HG03571 (cell line): ENCODE results near the gene GNAQ.
"Not testable (repeated sequence)": the region's sequence is repeated elsewhere in the genome, so short reads cannot be mapped to it uniquely, and the experiment has no call there.

Source experiments
- ATAC-seq: cut with Tn5 transposase; IDR thresholded peaks from one replicate; pipeline ENCODE4 v1.9.1; 2021; ENCODE audit not compliant: unreplicated experiment

The GNAQ gene

GRCh38 chr9:77798140-77798539 is 233.5 kb downstream of the GNAQ start:
- ATAC-seq, result no peak

GRCh38 chr9:77794985-77795384 is 236.6 kb downstream of the GNAQ start:
- ATAC-seq, result no peak

- no peak for ATAC-seq
Observed at GRCh38 chr9:77793849-77794248, 237.8 kb downstream of the GNAQ start.

- ATAC-seq, result no peak
Observed at GRCh38 chr9:77789891-77790290, 241.7 kb downstream of the GNAQ start.

- no peak for ATAC-seq
Observed at GRCh38 chr9:77785341-77785740, 246.3 kb downstream of the GNAQ start.

GRCh38 chr9:77783518-77783917 is 248.1 kb downstream of the GNAQ start:
- no peak for ATAC-seq

- no peak for ATAC-seq
Observed at GRCh38 chr9:77779010-77779409, 252.6 kb downstream of the GNAQ start.

- ATAC-seq, result no peak
Observed at GRCh38 chr9:77773381-77773780, 258.2 kb downstream of the GNAQ start.

- ATAC-seq, result no peak
Observed at GRCh38 chr9:77772646-77773045, 259.0 kb downstream of the GNAQ start.

- no peak for ATAC-seq
Observed at GRCh38 chr9:77771171-77771570, 260.4 kb downstream of the GNAQ start.

- ATAC-seq, result no peak
Observed at GRCh38 chr9:77770340-77770739, 261.3 kb downstream of the GNAQ start.

- no peak for ATAC-seq
Observed at GRCh38 chr9:77769246-77769645, 262.4 kb downstream of the GNAQ start.

- ATAC-seq, result no peak
Observed at GRCh38 chr9:77766587-77766986, 265.0 kb downstream of the GNAQ start.

- ATAC-seq, result no peak
Observed at GRCh38 chr9:77765781-77766259, 265.8 kb downstream of the GNAQ start.

GRCh38 chr9:77764894-77765780 is 266.5 kb downstream of the GNAQ start:
- ATAC-seq, result no peak

GRCh38 chr9:77763566-77763965 is 268.0 kb downstream of the GNAQ start:
- no peak for ATAC-seq

GRCh38 chr9:77760919-77761318 is 270.7 kb downstream of the GNAQ start:
- not testable (repeated sequence) for ATAC-seq

GRCh38 chr9:77759391-77759790 is 272.2 kb downstream of the GNAQ start:
- no peak for ATAC-seq

- no peak for ATAC-seq
Observed at GRCh38 chr9:77756449-77756848, 275.2 kb downstream of the GNAQ start.

GRCh38 chr9:77753180-77753579 is 278.4 kb downstream of the GNAQ start:
- ATAC-seq, result no peak

GRCh38 chr9:77752554-77752953 is 279.1 kb downstream of the GNAQ start:
- ATAC-seq, result no peak

- no peak for ATAC-seq
Observed at GRCh38 chr9:77751341-77752091, 280.1 kb downstream of the GNAQ start.
